GM11168 (cell line): ENCODE measurements around the gene BPIFB1.

Source experiments
- in situ Hi-C: fragments of 300-500 bp; cut with MboI; formaldehyde crosslinking; loops from one replicate; pipeline ENCODE4 v1.12.0; 2022; ENCODE audit warnings: low sequenced_read_pairs; ENCODE audit not compliant: unreplicated experiment

Gene BPIFB1

GRCh38 chr20:33317424-33318095, 34.5 kb downstream of the BPIFB1 start:
- in situ Hi-C loops, result no loop called here

GRCh38 chr20:33318096-33318429, 35.0 kb downstream of the BPIFB1 start:
- in situ Hi-C loops, result no loop called here

GRCh38 chr20:33320006-33320405, 37.0 kb downstream of the BPIFB1 start:
- in situ Hi-C loops, result no loop called here

- in situ Hi-C loops, result no loop called here
Observed at GRCh38 chr20:33322456-33322855, 39.4 kb downstream of the BPIFB1 start.

GRCh38 chr20:33323236-33323635, 40.2 kb downstream of the BPIFB1 start:
- in situ Hi-C loops, result no loop called here

GRCh38 chr20:33325350-33325749, 42.3 kb downstream of the BPIFB1 start:
- in situ Hi-C loops, result no loop called here

- in situ Hi-C loops, result no loop called here
Observed at GRCh38 chr20:33328157-33329137, 45.4 kb downstream of the BPIFB1 start.

GRCh38 chr20:33332905-33333456, 50.0 kb downstream of the BPIFB1 start:
- in situ Hi-C loops, result no loop called here

GRCh38 chr20:33333616-33334015, 50.6 kb downstream of the BPIFB1 start:
- in situ Hi-C loops, result no loop called here

GRCh38 chr20:33334111-33334510, 51.1 kb downstream of the BPIFB1 start:
- in situ Hi-C loops, result no loop called here

GRCh38 chr20:33336375-33336774, 53.4 kb downstream of the BPIFB1 start:
- in situ Hi-C loops, result no loop called here

- in situ Hi-C loops, result no loop called here
Observed at GRCh38 chr20:33337119-33337518, 54.1 kb downstream of the BPIFB1 start.

GRCh38 chr20:33337531-33338165, 54.6 kb downstream of the BPIFB1 start:
- in situ Hi-C loops, result no loop called here

GRCh38 chr20:33338467-33339258, 55.6 kb downstream of the BPIFB1 start:
- in situ Hi-C loops, result no loop called here

GRCh38 chr20:33339515-33340058, 56.6 kb downstream of the BPIFB1 start:
- in situ Hi-C loops, result no loop called here

GRCh38 chr20:33343521-33343920, 60.5 kb downstream of the BPIFB1 start:
- in situ Hi-C loops, result no loop called here

- in situ Hi-C loops, result no loop called here
Observed at GRCh38 chr20:33345342-33345741, 62.3 kb downstream of the BPIFB1 start.

GRCh38 chr20:33348136-33348937, 65.3 kb downstream of the BPIFB1 start:
- in situ Hi-C loops, result no loop called here

- in situ Hi-C loops, result no loop called here
Observed at GRCh38 chr20:33349493-33349892, 66.5 kb downstream of the BPIFB1 start.
